Calu3 (cell line): ENCODE results near the gene APCDD1L. TPM values are rescaled to one million over a fixed set of nuclear protein-coding genes. Genes with fewer than 3 reads are reported as not detected.

Experiments used
- BruUV-seq: library from RNA; stranded (reverse); fragments of 400-500 nt; replicated peaks from 2 replicates; lab custom pipeline; 2021; lab: Mats Ljungman, UMichigan
- CTCF ChIA-PET: fragments of 300-600 bp; sonication (Branson Sonifier 250); formaldehyde crosslinking; loops from one replicate; lab custom pipeline; 2022; ENCODE audit warnings: antibody characterized with exemption; lab: Charles Lee
- DNase-seq: peaks from one replicate; pipeline ENCODE4 v3.0.0; 2022
- H3K27ac Mint-ChIP-seq: one replicate; pipeline ENCODE4 v1.8.0; 2022; ENCODE audit warnings: mixed read lengths; ENCODE audit not compliant: unreplicated experiment
- H3K27me3 Mint-ChIP-seq: one replicate; pipeline ENCODE4 v1.8.0; 2022; ENCODE audit warnings: mixed read lengths; ENCODE audit not compliant: unreplicated experiment
- H3K36me3 Mint-ChIP-seq: one replicate; pipeline ENCODE4 v1.8.0; 2022; ENCODE audit warnings: mild to moderate bottlenecking, moderate library complexity, mixed read lengths; ENCODE audit not compliant: insufficient read depth, unreplicated experiment
- H3K4me1 Mint-ChIP-seq: one replicate; pipeline ENCODE4 v1.8.0; 2022; ENCODE audit warnings: mild to moderate bottlenecking, low read depth, mixed read lengths; ENCODE audit not compliant: unreplicated experiment
- H3K4me3 Mint-ChIP-seq: one replicate; pipeline ENCODE4 v1.8.0; 2022; ENCODE audit warnings: mild to moderate bottlenecking, low read depth, moderate library complexity, mixed read lengths; ENCODE audit not compliant: unreplicated experiment
- H3K9me3 Mint-ChIP-seq: one replicate; pipeline ENCODE4 v1.8.0; 2022; ENCODE audit warnings: low read depth, mixed read lengths; ENCODE audit not compliant: unreplicated experiment
- CTCF ChIP-seq: fragments of 200-600 bp; IDR thresholded peaks from one replicate; pipeline ENCODE4 v1.8.0; 2022; ENCODE audit warnings: antibody characterized with exemption; ENCODE audit not compliant: unreplicated experiment
- intact Hi-C: fragments of 100-400 bp; cut with micrococcal nuclease; formaldehyde crosslinking; loops from one replicate; pipeline ENCODE4 v1.10.0; 2022; ENCODE audit not compliant: unreplicated experiment
- total RNA-seq: library from RNA; stranded (reverse); gene quantifications from 2 replicates; pipeline ENCODE4 v1.2.3, GENCODE V29; 2022

The APCDD1L gene
- total RNA-seq, 1 experiment from 2014 or later = not detected

DNA sequence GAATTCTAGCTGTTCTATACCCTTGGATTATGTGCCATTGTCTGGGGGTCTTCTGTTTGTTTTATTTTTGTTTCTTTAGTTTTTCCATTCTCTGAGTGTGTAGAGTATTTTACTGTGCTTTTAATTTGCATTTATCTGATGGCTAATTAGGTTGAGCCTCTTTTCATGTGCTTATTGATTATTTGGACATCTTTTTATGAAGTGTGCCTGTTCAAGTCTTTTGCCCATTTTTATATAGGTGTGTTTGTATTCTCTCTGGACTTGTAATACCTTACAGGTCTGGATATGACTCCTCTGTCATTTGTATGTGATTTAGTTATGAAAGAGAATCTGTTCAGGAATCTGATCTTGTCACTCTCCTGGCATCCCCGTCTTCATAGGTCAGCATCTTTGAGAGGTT, 22.6 kb upstream of the APCDD1L start:
- Mint-ChIP-seq H3K9me3 (peaks cover 4% of the 10 kb centered on the region), H3K36me3 (no peaks in the 10 kb centered on the region), H3K4me3 (no peak overlapping the region), H3K4me1 (no peaks in the 10 kb centered on the region), H3K27ac (no peak overlapping the region), H3K27me3 (peaks cover 59% of the 10 kb centered on the region)
- intact Hi-C loops = no loop called here
- no peak for TF ChIP-seq CTCF
- no peak for DNase-seq
- CTCF ChIA-PET = no interaction called here
- BruUV-seq = no TSS peak

- Mint-ChIP-seq H3K36me3 (no peaks in the 10 kb centered on the region), H3K27me3 (peaks cover 66% of the 10 kb centered on the region), H3K9me3 (peaks cover 11% of the 10 kb centered on the region), H3K4me1 (no peaks in the 10 kb centered on the region), H3K27ac (no peak overlapping the region), H3K4me3 (no peak overlapping the region)
- intact Hi-C loops = no loop called here
- CTCF ChIA-PET = no interaction called here
- TF ChIP-seq CTCF = no peak
- DNase-seq = no peak
- no TSS peak for BruUV-seq
Measured at GRCh38 chr20:58536289-58536688, 21.1 kb upstream of the APCDD1L start.

- no TSS peak for BruUV-seq
- DNase-seq = no peak
- Mint-ChIP-seq H3K4me3 (no peak overlapping the region), H3K36me3 (no peaks in the 10 kb centered on the region), H3K27ac (no peak overlapping the region), H3K4me1 (no peaks in the 10 kb centered on the region), H3K27me3 (peaks cover 31% of the 10 kb centered on the region), H3K9me3 (peaks cover 16% of the 10 kb centered on the region)
- TF ChIP-seq CTCF = no peak
- intact Hi-C loops = no loop called here
- CTCF ChIA-PET = no interaction called here
Measured at GRCh38 chr20:58531657-58532056, 16.5 kb upstream of the APCDD1L start.

GRCh38 chr20:58531063-58531462, 15.9 kb upstream of the APCDD1L start:
- intact Hi-C loops = no loop called here
- Mint-ChIP-seq H3K4me3 (no peak overlapping the region), H3K27me3 (peaks cover 37% of the 10 kb centered on the region), H3K36me3 (no peaks in the 10 kb centered on the region), H3K27ac (no peak overlapping the region), H3K9me3 (peaks cover 16% of the 10 kb centered on the region), H3K4me1 (no peaks in the 10 kb centered on the region)
- BruUV-seq = no TSS peak
- TF ChIP-seq CTCF = no peak
- no peak for DNase-seq
- CTCF ChIA-PET = no interaction called here
